ENCODE data around the gene TLK1. TPM values are rescaled to one million over a fixed set of nuclear protein-coding genes. Genes with fewer than 3 reads are reported as not detected.

TLK1 gene
- total RNA-seq, 2 experiments from 2014 or later, result 81.3 to 83.2 TPM

DNA sequence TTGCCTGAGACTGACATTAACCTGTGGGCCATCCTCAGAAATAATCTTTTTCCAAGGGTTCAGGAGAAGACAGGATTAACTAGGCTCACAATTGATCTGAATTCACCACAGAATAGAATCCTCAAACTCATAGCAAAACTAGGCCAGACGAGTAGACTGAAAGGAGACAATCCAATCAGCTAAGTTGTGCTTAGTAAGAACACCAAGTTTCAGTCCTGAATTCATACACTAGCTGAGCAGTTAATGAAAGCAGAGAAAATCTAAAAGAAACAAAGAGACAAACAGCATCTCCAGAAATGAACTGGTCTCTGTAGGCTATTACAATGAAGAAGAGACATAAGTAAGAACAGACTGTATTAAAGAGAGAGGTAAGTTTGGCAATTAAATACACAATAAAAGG, 142.2 kb downstream of the TLK1 start:
- H3K27ac Mint-ChIP-seq, result no peak overlapping the region
- H3K4me1 Mint-ChIP-seq, result peaks cover 13% of the 10 kb centered on the region
- peaks cover 38% of the 10 kb centered on the region for H3K36me3 Mint-ChIP-seq
- H3K27me3 Mint-ChIP-seq, result no peaks in the 10 kb centered on the region
- DNase-seq, result no peak
- CTCF ChIA-PET, result no interaction called here
- H3K9me3 Mint-ChIP-seq (ENCODE audit: low read depth), result no peaks in the 10 kb centered on the region
- H3K4me3 Mint-ChIP-seq, result no peak overlapping the region
- ATAC-seq, result peak; percentile 78

- H3K36me3 Mint-ChIP-seq, result peaks cover 35% of the 10 kb centered on the region
- no peaks in the 10 kb centered on the region for H3K27me3 Mint-ChIP-seq
- no peak overlapping the region for H3K27ac Mint-ChIP-seq
- no peaks in the 10 kb centered on the region for H3K9me3 Mint-ChIP-seq (ENCODE audit: low read depth)
- peaks cover 13% of the 10 kb centered on the region for H3K4me1 Mint-ChIP-seq
- no peak for ATAC-seq
- CTCF ChIA-PET, result interaction anchor here (1.8 kb wide), 1 partner anchor 43 kb away, joined by 7 read pairs; no protein-coding TSS in a partner anchor
- no peak overlapping the region for H3K4me3 Mint-ChIP-seq
- DNase-seq, result no peak
These were observed 144.6 kb downstream of the TLK1 start for GRCh38 chr2:171016125-171016524.

DNA sequence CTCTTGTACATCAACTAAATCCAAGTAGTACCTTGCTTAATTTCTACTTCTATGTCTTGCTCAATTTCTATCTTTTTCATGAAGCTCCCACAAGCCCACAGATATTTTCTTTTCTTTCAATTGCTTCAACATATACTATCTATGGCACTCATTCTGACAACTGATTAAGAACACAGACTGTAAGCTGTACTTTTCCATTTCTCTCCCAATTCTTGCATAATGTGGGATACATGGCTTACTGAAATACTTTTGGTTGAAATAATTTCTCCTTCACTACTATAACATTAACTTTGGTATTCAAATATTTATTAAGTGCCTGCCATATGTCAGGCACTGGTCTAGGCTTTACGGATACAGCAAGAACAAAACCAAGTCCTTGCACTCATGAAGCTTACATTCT, 146.8 kb downstream of the TLK1 start:
- H3K4me3 Mint-ChIP-seq, result no peak overlapping the region

DNA sequence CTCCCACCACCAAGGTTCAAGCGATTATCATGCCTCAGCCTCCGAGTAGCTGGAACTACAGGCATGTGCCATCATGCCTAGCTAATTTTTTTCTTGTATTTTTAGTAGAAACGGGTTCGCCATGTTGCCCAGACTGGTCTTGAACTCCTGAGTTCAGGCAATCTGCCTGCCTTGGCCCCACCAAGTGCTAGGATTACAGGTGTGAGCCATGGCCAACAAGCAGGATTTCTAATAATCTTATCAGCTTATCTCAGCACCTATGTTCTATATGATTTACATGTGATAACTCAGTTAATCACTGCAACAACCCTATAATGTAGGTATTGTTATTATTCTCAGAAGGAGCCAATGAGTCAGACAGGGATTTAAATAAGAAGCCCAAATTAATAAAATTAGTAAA, 151.3 kb downstream of the TLK1 start:
- peaks cover 42% of the 10 kb centered on the region for H3K36me3 Mint-ChIP-seq
- H3K27ac Mint-ChIP-seq, result no peak overlapping the region
- no peaks in the 10 kb centered on the region for H3K9me3 Mint-ChIP-seq (ENCODE audit: low read depth)
- ATAC-seq (no peak), DNase-seq (no peak)
- no peaks in the 10 kb centered on the region for H3K27me3 Mint-ChIP-seq
- no peak overlapping the region for H3K4me3 Mint-ChIP-seq
- H3K4me1 Mint-ChIP-seq, result no peaks in the 10 kb centered on the region
- CTCF ChIA-PET, result no interaction called here

More for the DNA sequence above, 146.8 kb downstream of the TLK1 start:
- Mint-ChIP-seq H3K27me3 (no peaks in the 10 kb centered on the region), H3K36me3 (peaks cover 34% of the 10 kb centered on the region), H3K27ac (no peak overlapping the region), H3K9me3 (ENCODE audit: low read depth) (no peaks in the 10 kb centered on the region), H3K4me1 (peaks cover 7% of the 10 kb centered on the region)
- DNase-seq (no peak), ATAC-seq (no peak)
- CTCF ChIA-PET, result no interaction called here

GRCh38 chr2:171008550-171009205, 152.0 kb downstream of the TLK1 start:
- Mint-ChIP-seq H3K27me3 (no peaks in the 10 kb centered on the region), H3K9me3 (ENCODE audit: low read depth) (no peaks in the 10 kb centered on the region), H3K4me3 (no peak overlapping the region), H3K4me1 (no peaks in the 10 kb centered on the region), H3K27ac (no peak overlapping the region), H3K36me3 (peaks cover 42% of the 10 kb centered on the region)
- CTCF ChIA-PET, result no interaction called here
- ATAC-seq, result no peak
- no peak for DNase-seq

DNA sequence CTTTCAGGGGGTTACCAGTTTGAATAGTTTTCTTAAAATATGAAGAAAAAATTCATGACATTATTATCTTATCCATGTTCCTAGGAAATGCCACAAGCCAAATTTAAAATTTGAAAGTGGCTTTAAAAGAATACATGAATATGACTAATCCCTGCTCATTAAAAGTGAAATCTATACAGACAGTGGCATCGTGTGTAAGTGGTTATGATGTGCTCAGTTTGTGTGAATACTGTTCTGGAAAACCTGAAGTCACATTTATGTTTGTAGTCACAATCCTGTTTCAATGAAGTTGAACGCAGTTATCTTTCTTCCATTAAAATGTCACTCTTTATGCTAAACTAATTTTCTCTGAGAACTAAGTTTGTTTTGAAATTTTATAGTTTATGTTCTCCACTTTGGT, 155.9 kb downstream of the TLK1 start:
- Mint-ChIP-seq H3K4me1 (no peaks in the 10 kb centered on the region), H3K4me3 (no peak overlapping the region), H3K36me3 (peaks cover 51% of the 10 kb centered on the region), H3K9me3 (ENCODE audit: low read depth) (no peaks in the 10 kb centered on the region), H3K27ac (no peak overlapping the region), H3K27me3 (no peaks in the 10 kb centered on the region)
- ATAC-seq (no peak), DNase-seq (no peak)
- CTCF ChIA-PET, result no interaction called here

- no peaks in the 10 kb centered on the region for H3K4me1 Mint-ChIP-seq
- CTCF ChIA-PET, result no interaction called here
- H3K27ac Mint-ChIP-seq, result no peak overlapping the region
- peaks cover 52% of the 10 kb centered on the region for H3K36me3 Mint-ChIP-seq
- H3K27me3 Mint-ChIP-seq, result no peaks in the 10 kb centered on the region
- H3K4me3 Mint-ChIP-seq, result no peak overlapping the region
- DNase-seq (no peak), ATAC-seq (no peak)
- no peaks in the 10 kb centered on the region for H3K9me3 Mint-ChIP-seq (ENCODE audit: low read depth)
These were observed 156.3 kb downstream of the TLK1 start for GRCh38 chr2:171004363-171004762.

DNA sequence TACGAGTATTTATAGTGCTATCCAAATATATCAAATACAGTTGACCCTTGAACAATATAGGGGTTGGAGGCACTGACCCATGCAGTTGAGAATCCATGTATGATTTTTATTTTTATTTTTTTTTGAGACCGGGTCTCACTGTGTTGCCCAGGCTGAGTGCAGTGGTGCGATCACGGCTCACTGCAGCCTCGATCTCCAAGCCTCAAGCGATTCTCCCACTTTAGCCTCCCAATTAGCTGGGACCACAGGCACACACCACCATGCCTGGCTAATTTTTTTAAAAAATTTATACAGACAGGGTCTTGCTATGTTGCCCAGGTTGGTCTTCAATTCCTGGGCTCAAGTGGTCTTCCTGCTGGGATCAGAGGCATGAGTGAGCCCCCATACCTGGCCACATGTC, 161.0 kb downstream of the TLK1 start:
- peaks cover 43% of the 10 kb centered on the region for H3K36me3 Mint-ChIP-seq
- CTCF ChIA-PET, result no interaction called here

GRCh38 chr2:170997893-170998597, 162.6 kb downstream of the TLK1 start:
- CTCF ChIA-PET, result interaction anchor here (1.0 kb wide), 1 partner anchor 11 kb away, joined by 3 read pairs; no protein-coding TSS in a partner anchor
- Mint-ChIP-seq H3K4me1 (no peaks in the 10 kb centered on the region), H3K27me3 (no peaks in the 10 kb centered on the region), H3K36me3 (peaks cover 40% of the 10 kb centered on the region), H3K4me3 (no peak overlapping the region), H3K9me3 (ENCODE audit: low read depth) (no peaks in the 10 kb centered on the region), H3K27ac (no peak overlapping the region)
- ATAC-seq (no peak), DNase-seq (no peak)

More for the DNA sequence above, 161.0 kb downstream of the TLK1 start:
- ATAC-seq, result no peak
- H3K9me3 Mint-ChIP-seq (ENCODE audit: low read depth), result no peaks in the 10 kb centered on the region
- H3K4me3 Mint-ChIP-seq, result no peak overlapping the region
- no peaks in the 10 kb centered on the region for H3K4me1 Mint-ChIP-seq
- DNase-seq, result no peak
- no peaks in the 10 kb centered on the region for H3K27me3 Mint-ChIP-seq
- H3K27ac Mint-ChIP-seq, result no peak overlapping the region

DNA sequence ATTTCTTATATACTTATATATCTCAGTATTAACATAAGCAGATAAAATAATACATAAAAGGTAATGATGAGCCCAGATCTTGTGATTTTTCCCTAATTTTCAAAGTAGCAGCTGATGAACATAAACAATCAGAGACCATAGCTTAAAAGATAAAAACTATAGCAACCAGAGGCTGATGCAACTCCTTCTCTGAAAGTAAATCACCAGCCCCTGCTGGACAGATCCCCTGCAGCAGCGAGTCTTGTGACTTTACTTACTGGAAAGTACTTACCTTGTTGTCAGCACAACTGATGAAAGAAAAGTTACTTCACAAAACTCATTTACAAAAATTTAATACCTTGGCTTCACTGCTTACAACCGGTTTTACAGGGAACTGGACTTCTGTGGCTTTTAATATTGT, 164.4 kb downstream of the TLK1 start:
- Mint-ChIP-seq H3K4me3 (no peak overlapping the region), H3K27me3 (no peaks in the 10 kb centered on the region), H3K36me3 (peaks cover 44% of the 10 kb centered on the region), H3K9me3 (ENCODE audit: low read depth) (no peaks in the 10 kb centered on the region), H3K4me1 (no peaks in the 10 kb centered on the region), H3K27ac (no peak overlapping the region)
- CTCF ChIA-PET, result interaction anchor here (1.1 kb wide), 1 partner anchor 23 kb away, joined by 3 read pairs; no protein-coding TSS in a partner anchor
- DNase-seq (no peak), ATAC-seq (no peak)

DNA sequence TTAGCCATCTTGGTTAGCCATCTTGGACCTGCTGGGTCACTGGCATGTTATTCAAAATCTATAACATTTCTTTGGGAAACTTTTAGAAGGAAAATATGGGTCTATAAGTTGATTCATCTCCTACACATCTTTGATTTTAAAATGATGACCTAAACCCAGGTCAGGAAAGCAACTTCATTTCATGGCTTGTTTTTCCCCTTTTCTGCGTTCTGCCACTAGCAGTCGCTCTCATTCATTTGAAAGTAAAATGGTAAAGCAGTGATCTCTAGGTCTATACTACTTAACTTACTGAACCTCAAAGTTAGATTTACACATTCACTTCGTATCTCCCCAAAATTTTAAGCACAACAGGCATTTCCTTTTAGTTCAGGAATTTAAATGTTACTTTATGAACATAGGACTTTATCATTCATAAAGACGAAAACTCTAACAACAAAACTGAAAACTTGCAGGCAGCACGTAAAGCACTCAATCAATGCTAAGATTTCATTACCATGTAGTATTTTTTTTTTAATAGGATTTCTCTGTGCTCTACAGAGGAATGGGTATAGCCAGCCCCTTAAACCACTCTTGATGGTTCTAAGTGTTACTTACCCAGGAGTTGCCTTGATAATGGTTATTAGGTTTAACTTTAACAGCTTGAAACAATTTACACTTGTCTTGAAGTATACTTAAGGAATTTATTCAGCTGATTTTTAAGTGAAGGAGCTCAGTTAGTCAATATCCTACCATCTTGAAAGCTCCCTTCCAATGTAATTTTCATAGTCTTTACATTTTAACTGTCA, 169.1 kb downstream of the TLK1 start:
- Mint-ChIP-seq H3K4me1 (no peaks in the 10 kb centered on the region), H3K9me3 (ENCODE audit: low read depth) (no peaks in the 10 kb centered on the region), H3K27ac (no peak overlapping the region), H3K27me3 (no peaks in the 10 kb centered on the region), H3K36me3 (peaks cover 38% of the 10 kb centered on the region), H3K4me3 (no peak overlapping the region)
- ATAC-seq (no peak), DNase-seq (no peak)
- CTCF ChIA-PET, result no interaction called here

DNA sequence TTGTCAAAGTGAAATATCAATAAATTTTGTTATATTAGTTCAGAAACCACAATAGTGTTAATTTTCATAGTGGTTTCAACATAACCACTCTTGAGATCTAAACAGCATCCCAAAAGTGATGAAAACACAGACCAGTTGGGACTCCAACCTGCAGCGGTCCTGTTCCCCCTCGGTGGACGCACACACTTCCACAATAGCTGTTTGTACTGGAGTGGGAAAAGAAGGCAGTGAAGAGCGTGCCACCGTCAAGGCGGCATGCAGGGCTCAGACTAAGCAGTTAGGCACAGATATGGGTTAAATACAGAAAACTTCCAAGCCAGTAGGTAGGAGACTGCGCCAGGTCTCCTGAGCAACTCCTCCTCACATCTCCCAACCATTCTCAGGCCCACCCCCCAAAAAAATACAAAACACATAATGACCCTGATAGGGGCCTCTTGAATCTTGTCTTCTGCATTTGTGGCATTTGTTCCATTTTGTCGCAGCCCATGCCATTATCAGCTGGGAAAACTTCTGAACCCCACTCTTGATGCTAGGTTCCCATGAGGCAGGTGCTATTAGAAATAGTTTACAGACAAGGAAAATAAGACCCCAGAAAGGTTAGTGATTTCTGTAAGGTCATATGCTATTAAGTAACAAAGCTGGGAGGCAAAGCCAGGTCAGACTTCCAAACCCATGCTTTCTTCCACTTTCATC, 174.0 kb downstream of the TLK1 start:
- Mint-ChIP-seq H3K27ac (no peak overlapping the region), H3K4me3 (no peak overlapping the region), H3K9me3 (ENCODE audit: low read depth) (no peaks in the 10 kb centered on the region), H3K36me3 (peaks cover 22% of the 10 kb centered on the region), H3K27me3 (peaks cover 3% of the 10 kb centered on the region), H3K4me1 (no peaks in the 10 kb centered on the region)
- CTCF ChIA-PET, result interaction anchor here (1.0 kb wide), 1 partner anchor 12 kb away, joined by 3 read pairs; no protein-coding TSS in a partner anchor
- ATAC-seq (no peak), DNase-seq (no peak)

- CTCF ChIA-PET, result interaction anchor here (0.6 to 1.1 kb wide), 2 partner anchors 12 to 50 kb away, joined by 3 to 4 read pairs; no protein-coding TSS in a partner anchor
- ATAC-seq (no peak), DNase-seq (no peak)
- Mint-ChIP-seq H3K27me3 (peaks cover 7% of the 10 kb centered on the region), H3K4me3 (no peak overlapping the region), H3K9me3 (ENCODE audit: low read depth) (no peaks in the 10 kb centered on the region), H3K27ac (no peak overlapping the region), H3K36me3 (peaks cover 13% of the 10 kb centered on the region), H3K4me1 (no peaks in the 10 kb centered on the region)
These were observed 175.3 kb downstream of the TLK1 start for GRCh38 chr2:170985407-170985806.
